NCI-H510A treated with DMSO at 0.1 percent for 48 hours (cell line): ENCODE data around the gene TYRP1.
A peak's percentile ranks its signal among the peaks of the same experiment; 100 is the strongest.

Source experiments
- DNase-seq: peaks from one replicate; lab custom pipeline; 2025; lab: John Stamatoyannopoulos, UW

Gene TYRP1

DNA sequence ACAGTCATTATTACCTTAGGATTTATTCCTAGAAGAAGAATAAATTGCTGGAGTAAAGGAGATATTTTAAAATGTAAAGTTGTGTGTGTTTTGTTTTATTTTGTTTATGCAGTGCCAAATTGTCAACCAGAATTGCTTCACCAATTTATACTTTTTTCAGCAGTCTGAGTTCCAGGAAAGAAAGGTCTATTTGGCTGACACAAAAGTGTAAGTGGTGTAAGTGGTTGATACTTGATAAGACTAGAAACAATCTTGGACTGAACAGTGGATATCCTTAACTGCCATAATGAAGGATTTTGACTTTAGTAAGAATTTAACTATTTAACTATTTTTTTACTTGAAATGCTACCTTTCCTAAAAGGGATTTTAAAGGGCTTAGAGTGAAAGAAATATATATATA lies 37.7 kb downstream of the TYRP1 start:
- no peak for DNase-seq

GRCh38 chr9:12732971-12733370 lies 39.8 kb downstream of the TYRP1 start:
- DNase-seq: no peak

DNA sequence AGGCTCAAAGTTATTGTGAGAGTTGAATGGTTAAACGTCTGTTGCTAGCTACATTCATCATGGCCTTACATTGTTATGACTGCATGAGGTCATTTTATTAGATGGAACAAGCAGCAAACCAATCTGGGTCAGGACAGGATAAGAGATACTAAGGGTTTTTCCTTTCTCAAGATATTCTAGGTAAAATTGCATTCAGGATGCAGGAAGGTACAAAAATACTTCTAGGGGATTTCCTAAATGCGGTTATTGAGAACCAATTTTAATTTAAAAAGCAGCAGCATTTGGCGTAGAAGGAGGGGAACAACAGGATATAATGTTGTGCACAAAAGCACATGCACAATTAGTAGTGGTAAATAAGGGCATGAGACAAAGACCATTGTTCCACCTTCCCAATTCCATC lies 42.5 kb downstream of the TYRP1 start:
- no peak for DNase-seq

GRCh38 chr9:12737871-12738270 lies 44.7 kb downstream of the TYRP1 start:
- no peak for DNase-seq

- DNase-seq: no peak
Observed at GRCh38 chr9:12739014-12739652, 45.9 kb downstream of the TYRP1 start.

GRCh38 chr9:12740845-12741244 lies 47.7 kb downstream of the TYRP1 start:
- DNase-seq: no peak

GRCh38 chr9:12748016-12748415 lies 54.8 kb downstream of the TYRP1 start:
- DNase-seq: no peak

- no peak for DNase-seq
Observed at GRCh38 chr9:12748954-12749353, 55.8 kb downstream of the TYRP1 start.

- DNase-seq: no peak
Observed at GRCh38 chr9:12753931-12754330, 60.7 kb downstream of the TYRP1 start.

GRCh38 chr9:12759761-12760160 lies 66.6 kb downstream of the TYRP1 start:
- DNase-seq: peak; percentile 62
